Loucy (cell line): ENCODE results near the gene RTN3.

Source experiments
- CTCF ChIP-seq: fragments of 200-600 bp; sonication (generic); conservative IDR thresholded peaks from 2 replicates; pipeline ENCODE4 v1.5.1; 2014; ENCODE audit warnings: mild to moderate bottlenecking, antibody characterized with exemption, low read length
- EZH2phosphoT487 ChIP-seq: fragments of 200-600 bp; IDR thresholded peaks from 2 replicates; pipeline ENCODE4 v1.6.1; 2018; ENCODE audit warnings: antibody characterized with exemption, mild to moderate bottlenecking, moderate library complexity, borderline replicate concordance

GRCh38 chr11:63747011-63747410 is 65.7 kb downstream of the RTN3 start:
- no peak for TF ChIP-seq CTCF
- no peak for TF ChIP-seq EZH2phosphoT487
